Hepatocyte (in vitro differentiated cells): ENCODE data around the gene CHSY3.

Experiments
- EZH2phosphoT487 ChIP-seq: fragments of 200-600 bp; sonication (generic); IDR thresholded peaks from one replicate; pipeline ENCODE4 v1.6.1; 2018; ENCODE audit warnings: antibody characterized with exemption, mild to moderate bottlenecking, low read depth, moderate library complexity; ENCODE audit not compliant: unreplicated experiment, severe bottlenecking
- TF ChIP-seq, protein P1 (sequence below): fragments of 200-600 bp; sonication (generic); IDR thresholded peaks from 2 replicates; pipeline ENCODE4 v1.5.1; 2016; ENCODE audit warnings: antibody characterized with exemption, mild to moderate bottlenecking; ENCODE audit not compliant: poor library complexity

DNA sequence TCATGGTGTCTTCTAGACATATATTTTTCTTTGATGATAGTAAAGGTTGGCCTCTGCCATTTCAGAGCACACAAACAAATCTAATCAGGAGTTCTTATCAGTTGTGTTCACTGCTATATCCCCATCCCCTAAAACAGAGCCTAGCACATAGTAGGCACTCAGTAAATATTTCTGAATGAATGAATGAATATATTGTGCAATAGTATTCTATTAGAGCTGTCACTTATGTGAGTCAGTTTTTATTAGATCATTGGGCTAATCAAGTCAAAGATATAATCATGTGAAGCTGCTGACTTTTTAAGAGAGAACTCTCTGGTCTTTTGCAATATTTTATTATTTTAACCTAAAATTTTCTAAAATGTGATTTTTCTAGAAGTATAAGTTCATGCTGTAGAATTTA, 84.2 kb downstream of the CHSY3 start:
- TF ChIP-seq, protein P1, sequence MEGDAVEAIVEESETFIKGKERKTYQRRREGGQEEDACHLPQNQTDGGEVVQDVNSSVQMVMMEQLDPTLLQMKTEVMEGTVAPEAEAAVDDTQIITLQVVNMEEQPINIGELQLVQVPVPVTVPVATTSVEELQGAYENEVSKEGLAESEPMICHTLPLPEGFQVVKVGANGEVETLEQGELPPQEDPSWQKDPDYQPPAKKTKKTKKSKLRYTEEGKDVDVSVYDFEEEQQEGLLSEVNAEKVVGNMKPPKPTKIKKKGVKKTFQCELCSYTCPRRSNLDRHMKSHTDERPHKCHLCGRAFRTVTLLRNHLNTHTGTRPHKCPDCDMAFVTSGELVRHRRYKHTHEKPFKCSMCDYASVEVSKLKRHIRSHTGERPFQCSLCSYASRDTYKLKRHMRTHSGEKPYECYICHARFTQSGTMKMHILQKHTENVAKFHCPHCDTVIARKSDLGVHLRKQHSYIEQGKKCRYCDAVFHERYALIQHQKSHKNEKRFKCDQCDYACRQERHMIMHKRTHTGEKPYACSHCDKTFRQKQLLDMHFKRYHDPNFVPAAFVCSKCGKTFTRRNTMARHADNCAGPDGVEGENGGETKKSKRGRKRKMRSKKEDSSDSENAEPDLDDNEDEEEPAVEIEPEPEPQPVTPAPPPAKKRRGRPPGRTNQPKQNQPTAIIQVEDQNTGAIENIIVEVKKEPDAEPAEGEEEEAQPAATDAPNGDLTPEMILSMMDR, result no peak
- TF ChIP-seq EZH2phosphoT487, result no peak
